Uterus (tissue), 2 donors: Measurements from ENCODE around the gene PCDHB16.
"Not testable (repeated sequence)": the region's sequence is repeated elsewhere in the genome, so short reads cannot be mapped to it uniquely, and the experiment has no call there.

ENCODE experiments used
- CTCF ChIP-seq, 4 experiments: fragments of 200-600 bp in 2 of 4; fragments of 450-650 bp in 2 of 4; sonication (generic) in 2 of 4; IDR thresholded peaks; one replicate each; pipeline ENCODE4 v1.5.1; 2016 to 2019; ENCODE audit warnings: antibody characterized with exemption in 4 of 4, mild to moderate bottlenecking in 2 of 4, moderate library complexity in 1 of 4
- POLR2A ChIP-seq, 2 donors: fragments of 450-650 bp; IDR thresholded peaks; one replicate each; pipeline ENCODE4 v1.6.1; 2016; ENCODE audit warnings: antibody characterized with exemption in 2 of 2, mild to moderate bottlenecking in 1 of 2, moderate library complexity in 1 of 2

GRCh38 chr5:141137346-141137745 lies 44.8 kb upstream of the PCDHB16 start:
- TF ChIP-seq CTCF, POLR2A (IDR thresholded peaks at IDR 0.05): not testable (repeated sequence)
